Ascending aorta (tissue), 2 donors: ENCODE measurements around the gene TMEM132C. TPM values are rescaled to one million over a fixed set of nuclear protein-coding genes. Genes with fewer than 3 reads are reported as not detected.

ENCODE experiments used
- DNase-seq, 2 donors: peaks; one replicate each; pipeline ENCODE4 v3.0.0-alpha.2; 2019; ENCODE audit warnings: low spot score in 2 of 2
- H3K27ac ChIP-seq, 2 donors: fragments of 200-600 bp; sonication (generic); one replicate each; pipeline ENCODE4 v1.5.1; 2016 to 2017; ENCODE audit warnings: mild to moderate bottlenecking in 1 of 2
- H3K27me3 ChIP-seq: fragments of 200-600 bp; sonication (generic); one replicate; pipeline ENCODE4 v1.5.1; 2017
- H3K36me3 ChIP-seq, 2 donors: fragments of 200-600 bp; sonication (generic); one replicate each; pipeline ENCODE4 v1.5.1; 2016
- H3K4me1 ChIP-seq, 2 donors: fragments of 200-600 bp; sonication (generic); one replicate each; pipeline ENCODE4 v1.5.1; 2016 to 2017; ENCODE audit warnings: mild to moderate bottlenecking in 1 of 2
- H3K4me3 ChIP-seq, 2 donors: fragments of 200-600 bp; sonication (generic); one replicate each; pipeline ENCODE4 v1.5.1; 2016 to 2017; ENCODE audit warnings: mild to moderate bottlenecking in 1 of 2
- H3K9me3 ChIP-seq, 2 donors: fragments of 200-600 bp; sonication (generic); one replicate each; pipeline ENCODE4 v1.5.1; 2016
- intact Hi-C: fragments of 100-400 bp; cut with DNase I; formaldehyde crosslinking; loops from one replicate; pipeline ENCODE4 v1.15.1; 2023
- total RNA-seq: library from RNA; depleted of rRNA; stranded (reverse); fragments of >200 nt; gene quantifications from one replicate; pipeline ENCODE4 v1.1.0, GENCODE V29; 2016
- TF ChIP-seq, protein P1 (sequence below), 3 experiments: fragments of 200-600 bp in 2 of 3; fragments of 450-650 bp in 1 of 3; sonication (generic) in 2 of 3; IDR thresholded peaks; one replicate each; pipeline ENCODE4 v1.5.1; 2016 to 2019; ENCODE audit warnings: antibody characterized with exemption in 3 of 3, mild to moderate bottlenecking in 1 of 3, moderate library complexity in 1 of 3

TMEM132C gene
- total RNA-seq, 1 donor from 2014 or later: 0.96 TPM

DNA sequence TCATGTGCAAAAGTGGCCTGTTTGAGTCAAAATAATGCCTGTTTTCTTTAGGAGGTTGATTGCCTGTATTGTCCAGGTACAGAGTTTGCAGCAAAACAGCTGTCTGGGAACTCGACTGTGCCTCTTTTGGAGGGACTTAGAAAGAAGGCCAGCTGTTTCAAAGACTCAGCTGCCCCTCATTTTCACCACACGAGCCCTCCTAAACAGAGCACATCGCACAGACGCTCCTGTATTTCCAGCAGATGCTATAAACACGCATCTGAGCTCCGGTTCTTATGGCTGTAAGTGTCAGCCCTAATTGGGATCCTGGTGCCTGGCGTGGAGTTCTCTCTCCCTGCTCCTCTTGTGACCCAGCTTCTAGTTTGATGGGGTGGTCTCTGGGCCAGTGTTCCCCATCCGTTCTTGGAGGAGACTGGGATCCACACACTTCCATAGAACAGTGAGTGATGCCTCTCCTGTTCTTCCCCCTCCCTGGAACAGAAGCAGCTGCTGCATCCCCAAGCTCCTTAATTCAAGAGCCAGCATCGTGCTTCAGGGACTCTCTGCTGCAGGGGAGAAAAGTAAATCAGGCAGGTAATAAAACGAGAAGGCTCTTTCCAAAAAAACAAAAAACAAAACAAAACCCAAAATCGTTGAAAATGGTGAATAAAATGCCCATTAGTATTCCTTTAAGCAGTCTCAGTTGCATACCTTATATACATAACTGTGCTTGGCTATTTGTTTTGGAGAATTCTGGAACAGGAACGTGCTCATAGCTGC, 287.8 kb downstream of the TMEM132C start:
- Histone ChIP-seq H3K36me3 (no peaks in the 10 kb centered on the region), H3K27ac (no peak overlapping the region), H3K4me3 (no peak overlapping the region), H3K4me1 (no peaks in the 10 kb centered on the region), H3K27me3 (no peaks in the 10 kb centered on the region), H3K9me3 (no peaks in the 10 kb centered on the region)
- DNase-seq: no peak
- intact Hi-C loops: no loop called here
- TF ChIP-seq, protein P1, sequence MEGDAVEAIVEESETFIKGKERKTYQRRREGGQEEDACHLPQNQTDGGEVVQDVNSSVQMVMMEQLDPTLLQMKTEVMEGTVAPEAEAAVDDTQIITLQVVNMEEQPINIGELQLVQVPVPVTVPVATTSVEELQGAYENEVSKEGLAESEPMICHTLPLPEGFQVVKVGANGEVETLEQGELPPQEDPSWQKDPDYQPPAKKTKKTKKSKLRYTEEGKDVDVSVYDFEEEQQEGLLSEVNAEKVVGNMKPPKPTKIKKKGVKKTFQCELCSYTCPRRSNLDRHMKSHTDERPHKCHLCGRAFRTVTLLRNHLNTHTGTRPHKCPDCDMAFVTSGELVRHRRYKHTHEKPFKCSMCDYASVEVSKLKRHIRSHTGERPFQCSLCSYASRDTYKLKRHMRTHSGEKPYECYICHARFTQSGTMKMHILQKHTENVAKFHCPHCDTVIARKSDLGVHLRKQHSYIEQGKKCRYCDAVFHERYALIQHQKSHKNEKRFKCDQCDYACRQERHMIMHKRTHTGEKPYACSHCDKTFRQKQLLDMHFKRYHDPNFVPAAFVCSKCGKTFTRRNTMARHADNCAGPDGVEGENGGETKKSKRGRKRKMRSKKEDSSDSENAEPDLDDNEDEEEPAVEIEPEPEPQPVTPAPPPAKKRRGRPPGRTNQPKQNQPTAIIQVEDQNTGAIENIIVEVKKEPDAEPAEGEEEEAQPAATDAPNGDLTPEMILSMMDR (IDR thresholded peaks at IDR 0.05): no peak

DNA sequence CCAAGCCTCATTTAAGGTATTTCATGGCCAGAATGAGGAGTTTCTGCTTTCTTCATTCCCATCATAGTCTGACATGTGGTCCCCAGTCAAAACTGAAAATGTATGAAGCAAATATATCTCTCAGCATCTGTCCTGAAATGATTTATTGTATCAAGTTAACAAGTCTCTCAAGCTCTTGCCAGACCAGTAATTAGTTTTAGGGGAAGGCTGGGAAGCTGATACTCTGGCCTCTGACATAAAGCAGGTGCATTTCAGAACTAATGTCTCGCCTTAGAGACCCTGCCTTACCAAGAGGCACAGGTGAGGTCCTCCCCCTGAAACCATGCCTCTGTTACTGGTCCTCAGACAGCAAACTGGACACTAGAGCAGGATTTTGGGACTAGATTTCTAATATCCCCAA, 290.3 kb downstream of the TMEM132C start:
- DNase-seq: no peak
- intact Hi-C loops: no loop called here
- Histone ChIP-seq H3K9me3 (no peaks in the 10 kb centered on the region), H3K4me1 (no peaks in the 10 kb centered on the region), H3K36me3 (no peaks in the 10 kb centered on the region), H3K4me3 (no peak overlapping the region), H3K27ac (no peak overlapping the region), H3K27me3 (no peaks in the 10 kb centered on the region)
- TF ChIP-seq, protein P1 (IDR thresholded peaks at IDR 0.05): no peak

DNA sequence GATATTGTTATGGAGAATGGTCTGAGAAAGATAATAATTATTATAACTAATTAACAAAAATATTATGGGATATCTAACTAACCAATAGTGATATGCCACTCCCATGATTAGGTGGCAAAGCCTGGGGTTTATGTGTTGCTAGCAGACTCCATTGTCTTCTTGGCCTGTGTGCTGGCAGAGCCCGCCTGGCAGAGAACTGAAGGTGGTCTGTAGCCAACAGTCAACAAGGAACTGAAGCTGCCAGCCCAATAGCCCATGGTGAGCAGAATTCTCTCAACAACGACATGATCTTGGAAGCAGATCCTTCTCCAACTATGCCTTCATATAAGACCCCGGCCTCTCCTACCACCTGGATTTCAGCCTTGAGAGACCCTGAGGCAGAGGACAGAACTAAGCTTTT, 298.0 kb downstream of the TMEM132C start:
- no peak overlapping the region for H3K4me3 ChIP-seq
- no peak for DNase-seq
- TF ChIP-seq, protein P1 (IDR thresholded peaks at IDR 0.05): no peak
- no peaks in the 10 kb centered on the region for H3K4me1 ChIP-seq
- no peak overlapping the region for H3K27ac ChIP-seq
- no peaks in the 10 kb centered on the region for H3K9me3 ChIP-seq
- no peaks in the 10 kb centered on the region for H3K36me3 ChIP-seq
- intact Hi-C loops: no loop called here
- H3K27me3 ChIP-seq: no peaks in the 10 kb centered on the region

DNA sequence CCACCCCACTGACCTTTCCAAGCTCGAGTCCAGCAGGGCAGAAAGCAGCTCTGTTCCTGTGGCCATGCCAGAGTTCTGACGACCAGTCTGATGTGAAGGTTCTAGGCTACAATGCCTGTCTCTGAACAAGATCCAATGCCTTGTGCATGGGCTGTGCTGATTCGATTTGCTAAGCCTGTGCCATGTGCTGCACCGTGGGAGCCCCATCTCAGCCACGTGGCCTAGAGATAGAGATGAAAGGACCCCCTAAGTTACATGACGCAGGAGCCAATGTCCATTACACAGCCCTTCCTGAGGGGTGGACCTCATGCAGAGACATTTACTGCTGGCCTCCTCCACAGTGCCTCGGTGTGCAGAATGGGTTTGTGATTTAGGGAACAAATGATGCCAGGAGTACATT, 300.8 kb downstream of the TMEM132C start:
- H3K4me1 ChIP-seq: no peaks in the 10 kb centered on the region

DNA sequence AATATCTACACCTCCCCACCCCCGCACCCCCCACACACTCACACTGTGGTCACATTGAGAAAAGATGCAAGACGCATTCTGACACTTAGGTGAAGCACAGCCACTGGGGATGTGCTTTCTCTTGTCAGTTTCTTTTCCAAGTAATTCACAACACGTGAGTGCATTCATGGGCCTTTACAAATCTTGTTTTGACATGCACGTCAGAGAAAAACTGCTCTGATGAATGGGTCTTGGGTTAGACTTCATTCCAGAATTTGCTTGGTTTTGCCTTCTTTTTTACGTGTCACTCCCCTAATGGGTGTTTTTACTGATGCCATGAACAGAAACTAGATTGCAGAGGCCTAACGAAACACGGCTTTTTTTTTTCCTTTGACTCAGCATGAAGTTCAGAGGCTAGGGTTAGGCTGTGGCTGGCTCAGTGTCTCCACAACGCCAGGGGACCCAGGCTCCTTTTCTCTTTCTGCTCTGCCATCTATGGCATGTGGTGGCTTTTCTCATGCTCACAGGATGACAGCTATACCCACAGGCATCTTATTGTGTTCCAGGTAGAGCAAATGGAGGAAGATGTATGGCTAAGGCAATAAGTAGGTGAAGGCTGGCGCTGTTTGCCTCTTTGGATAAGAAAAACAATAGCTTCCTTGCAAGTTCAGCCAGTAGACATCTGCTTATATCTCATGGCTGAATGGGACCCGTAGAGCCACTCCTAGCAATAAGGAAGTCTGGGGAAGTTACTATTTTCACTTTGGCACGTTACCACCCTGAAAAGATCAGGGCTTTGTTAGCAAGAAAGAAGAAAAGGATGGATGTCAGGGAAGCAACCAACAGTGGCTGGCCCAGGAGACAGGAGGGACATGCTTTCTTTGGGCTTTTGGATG, 303.5 kb downstream of the TMEM132C start:
- no peaks in the 10 kb centered on the region for H3K27me3 ChIP-seq
- no peaks in the 10 kb centered on the region for H3K4me1 ChIP-seq
- H3K9me3 ChIP-seq: peaks cover 3 to 6% of the 10 kb centered on the region in 2 donors
- no peak overlapping the region for H3K4me3 ChIP-seq
- H3K36me3 ChIP-seq: no peaks in the 10 kb centered on the region
- intact Hi-C loops: no loop called here
- TF ChIP-seq, protein P1 (IDR thresholded peaks at IDR 0.05): no peak
- no peak overlapping the region for H3K27ac ChIP-seq
- DNase-seq: no peak

More for the DNA sequence above, 300.8 kb downstream of the TMEM132C start:
- H3K36me3 ChIP-seq: no peaks in the 10 kb centered on the region
- peaks cover 3 to 6% of the 10 kb centered on the region in 2 donors for H3K9me3 ChIP-seq
- TF ChIP-seq, protein P1 (IDR thresholded peaks at IDR 0.05): no peak
- H3K27me3 ChIP-seq: no peaks in the 10 kb centered on the region
- intact Hi-C loops: no loop called here
- no peak overlapping the region for H3K4me3 ChIP-seq
- no peak for DNase-seq
- no peak overlapping the region for H3K27ac ChIP-seq
